ENCODE data around the gene DSE.
"Not testable (repeated sequence)": the region's sequence is repeated elsewhere in the genome, so short reads cannot be mapped to it uniquely, and the experiment has no call there.

Gene DSE

DNA sequence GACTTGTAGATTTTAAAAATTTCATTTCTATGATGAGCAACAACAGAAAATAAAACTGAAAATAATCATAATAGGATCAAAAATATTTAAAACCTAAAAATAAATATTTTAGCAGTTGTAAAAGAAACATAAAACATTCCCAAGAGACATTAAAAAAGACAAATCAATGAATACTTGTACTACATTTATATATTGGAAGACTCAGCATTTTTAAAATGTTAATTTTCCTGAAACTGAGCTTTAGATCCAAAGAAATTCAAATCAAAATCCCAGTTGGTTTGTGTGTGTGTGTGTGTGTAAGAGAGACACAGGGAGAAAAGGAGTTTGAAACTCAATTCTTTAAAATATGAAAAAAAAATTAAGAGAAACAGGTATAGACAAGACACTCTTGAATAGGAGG lies 38.7 kb upstream of the DSE start:
- Histone ChIP-seq H3K4me1 (ENCODE audit: control insufficient read depth in 1 of 2, insufficient read depth in 2 of 2, low read length in 2 of 2) (no peaks in the 10 kb centered on the region), H3K9me3 (ENCODE audit: control insufficient read depth in 1 of 2, low read length in 2 of 2) (peaks cover 0 to 3% of the 10 kb centered on the region in 2 donors), H3K27me3 (ENCODE audit: control insufficient read depth in 1 of 2, insufficient read depth in 2 of 2, low read length in 2 of 2) (no peaks in the 10 kb centered on the region), H3K27ac (ENCODE audit: low read depth, low read length) (no peak overlapping the region), H3K36me3 (ENCODE audit: control insufficient read depth in 1 of 2, insufficient read depth in 2 of 2, low read length in 2 of 2) (no peaks in the 10 kb centered on the region), H3K4me3 (ENCODE audit: low read depth in 1 of 2, low read length in 2 of 2) (no peak overlapping the region), H3K9ac (ENCODE audit: low read depth in 1 of 2, low read length in 2 of 2) (no peak overlapping the region)

DNA sequence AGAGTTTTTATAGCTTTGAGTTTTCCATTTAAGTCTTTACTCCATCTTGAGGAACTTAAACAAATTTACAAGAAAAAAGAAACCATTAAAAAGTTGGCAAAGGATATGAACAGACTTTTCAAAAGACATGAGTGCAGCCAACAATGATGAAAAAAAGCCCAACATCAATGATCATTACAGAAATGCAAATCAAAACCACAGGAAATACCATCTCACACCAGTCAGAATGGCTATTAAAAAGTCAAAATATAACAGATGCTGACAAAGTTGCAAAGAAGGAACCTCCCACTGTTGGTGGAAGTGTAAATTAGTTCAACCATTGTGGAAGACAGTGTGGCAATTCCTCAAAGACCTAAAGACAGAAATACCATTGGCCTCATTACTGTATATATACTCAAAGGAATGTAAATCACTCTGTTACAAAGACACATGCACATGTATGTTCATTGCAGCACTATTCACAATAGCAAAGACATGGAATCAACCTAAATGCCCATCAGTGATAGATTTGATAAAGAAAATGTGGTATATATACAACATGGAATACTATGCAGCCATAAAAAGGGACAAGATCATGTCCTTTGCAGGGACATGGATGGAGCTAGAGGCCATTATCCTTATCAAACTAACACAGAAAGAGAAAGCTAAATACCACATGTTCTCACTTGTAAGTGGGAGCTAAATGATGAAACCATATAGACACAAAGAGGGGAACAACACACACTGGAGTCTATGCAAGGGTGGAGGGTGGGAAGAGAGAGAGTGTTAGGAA lies 35.9 kb upstream of the DSE start:
- not testable (repeated sequence) for H3K36me3 ChIP-seq (ENCODE audit: control insufficient read depth in 1 of 2, insufficient read depth in 2 of 2, low read length in 2 of 2); H3K9ac ChIP-seq (ENCODE audit: low read depth in 1 of 2, low read length in 2 of 2); H3K4me3 ChIP-seq (ENCODE audit: low read depth in 1 of 2, low read length in 2 of 2); H3K9me3 ChIP-seq (ENCODE audit: control insufficient read depth in 1 of 2, low read length in 2 of 2); H3K4me1 ChIP-seq (ENCODE audit: control insufficient read depth in 1 of 2, insufficient read depth in 2 of 2, low read length in 2 of 2); H3K27ac ChIP-seq (ENCODE audit: low read depth, low read length); H3K27me3 ChIP-seq (ENCODE audit: control insufficient read depth in 1 of 2, insufficient read depth in 2 of 2, low read length in 2 of 2)

DNA sequence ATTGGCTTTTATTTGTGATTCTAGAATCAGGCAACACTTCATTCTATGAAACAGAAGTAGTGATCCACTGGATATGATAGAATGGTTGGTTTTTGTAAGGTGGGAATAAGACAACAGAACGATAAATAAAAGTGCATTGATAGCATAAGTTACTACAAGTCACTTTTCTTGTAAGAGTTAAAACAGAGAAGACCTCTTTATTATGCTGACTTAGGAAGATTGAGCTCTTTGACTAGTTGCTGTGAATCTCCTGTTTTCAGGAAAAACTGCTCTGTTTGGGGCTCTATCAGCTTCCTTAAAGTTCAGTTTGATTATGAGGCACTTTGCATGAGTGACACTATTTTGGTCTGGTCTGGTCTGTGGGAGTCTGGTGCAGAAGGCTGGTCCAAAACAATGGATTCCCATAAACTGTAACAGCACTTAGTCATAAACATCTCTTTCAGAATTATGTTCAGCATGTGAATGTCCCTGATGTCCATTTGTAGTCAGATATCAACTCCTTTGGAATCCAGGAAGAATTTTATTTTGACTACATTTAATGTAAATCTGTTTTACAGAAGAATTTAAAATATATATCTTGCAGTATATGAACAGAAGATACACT lies 35.0 kb upstream of the DSE start:
- Histone ChIP-seq H3K36me3 (ENCODE audit: control insufficient read depth in 1 of 2, insufficient read depth in 2 of 2, low read length in 2 of 2) (no peaks in the 10 kb centered on the region), H3K4me3 (ENCODE audit: low read depth in 1 of 2, low read length in 2 of 2) (no peak overlapping the region), H3K9ac (ENCODE audit: low read depth in 1 of 2, low read length in 2 of 2) (no peak overlapping the region), H3K4me1 (ENCODE audit: control insufficient read depth in 1 of 2, insufficient read depth in 2 of 2, low read length in 2 of 2) (no peaks in the 10 kb centered on the region), H3K27me3 (ENCODE audit: control insufficient read depth in 1 of 2, insufficient read depth in 2 of 2, low read length in 2 of 2) (no peaks in the 10 kb centered on the region), H3K9me3 (ENCODE audit: control insufficient read depth in 1 of 2, low read length in 2 of 2) (peaks cover 0 to 3% of the 10 kb centered on the region in 2 donors), H3K27ac (ENCODE audit: low read depth, low read length) (no peak overlapping the region)

DNA sequence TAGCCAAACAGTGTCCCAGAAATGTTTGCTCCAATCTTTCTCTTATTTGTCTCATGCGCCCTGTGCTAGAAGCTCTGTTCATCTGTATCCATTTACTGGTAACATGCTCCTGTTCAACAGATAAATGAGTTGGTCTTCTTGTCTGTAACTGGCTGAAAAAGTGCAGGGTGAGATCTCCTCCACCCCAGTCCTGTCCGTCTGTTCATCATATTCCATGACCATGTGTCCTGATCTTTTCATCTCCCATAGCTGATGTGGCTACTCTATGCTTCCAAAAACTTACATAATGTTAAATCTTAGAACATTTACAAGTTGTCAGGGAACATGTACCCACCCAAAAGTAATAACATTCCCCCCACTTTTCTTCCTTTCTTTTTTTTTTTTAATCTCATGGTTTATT lies 31.8 kb upstream of the DSE start:
- Histone ChIP-seq H3K36me3 (ENCODE audit: control insufficient read depth in 1 of 2, insufficient read depth in 2 of 2, low read length in 2 of 2) (no peaks in the 10 kb centered on the region), H3K4me3 (ENCODE audit: low read depth in 1 of 2, low read length in 2 of 2) (no peak overlapping the region), H3K4me1 (ENCODE audit: control insufficient read depth in 1 of 2, insufficient read depth in 2 of 2, low read length in 2 of 2) (no peaks in the 10 kb centered on the region), H3K27me3 (ENCODE audit: control insufficient read depth in 1 of 2, insufficient read depth in 2 of 2, low read length in 2 of 2) (no peaks in the 10 kb centered on the region), H3K27ac (ENCODE audit: low read depth, low read length) (no peak overlapping the region), H3K9me3 (ENCODE audit: control insufficient read depth in 1 of 2, low read length in 2 of 2) (peaks cover 0 to 7% of the 10 kb centered on the region in 2 donors), H3K9ac (ENCODE audit: low read depth in 1 of 2, low read length in 2 of 2) (no peak overlapping the region)

DNA sequence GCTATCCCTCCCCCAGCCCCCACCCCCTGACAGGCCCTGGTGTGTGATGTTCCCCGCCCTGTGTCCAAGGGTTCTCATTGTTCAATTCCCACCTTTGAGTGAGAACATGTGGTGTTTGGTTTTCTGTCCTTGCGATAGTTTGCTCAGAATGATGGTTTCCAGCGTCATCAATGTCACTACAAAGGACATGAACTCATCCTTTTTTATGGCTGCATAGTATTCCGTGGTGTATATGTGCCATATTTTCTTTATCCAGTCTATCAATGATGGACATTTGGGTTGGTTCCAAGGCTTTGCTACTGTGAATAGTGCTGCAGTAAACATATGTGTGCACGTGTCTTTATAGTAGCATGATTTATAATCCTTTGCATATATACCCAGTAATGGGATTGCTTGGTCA lies 30.1 kb upstream of the DSE start:
- not testable (repeated sequence) for H3K9ac ChIP-seq (ENCODE audit: low read depth in 1 of 2, low read length in 2 of 2); H3K36me3 ChIP-seq (ENCODE audit: control insufficient read depth in 1 of 2, insufficient read depth in 2 of 2, low read length in 2 of 2); H3K27me3 ChIP-seq (ENCODE audit: control insufficient read depth in 1 of 2, insufficient read depth in 2 of 2, low read length in 2 of 2); H3K4me3 ChIP-seq (ENCODE audit: low read depth in 1 of 2, low read length in 2 of 2); H3K27ac ChIP-seq (ENCODE audit: low read depth, low read length); H3K4me1 ChIP-seq (ENCODE audit: control insufficient read depth in 1 of 2, insufficient read depth in 2 of 2, low read length in 2 of 2); H3K9me3 ChIP-seq (ENCODE audit: control insufficient read depth in 1 of 2, low read length in 2 of 2)

DNA sequence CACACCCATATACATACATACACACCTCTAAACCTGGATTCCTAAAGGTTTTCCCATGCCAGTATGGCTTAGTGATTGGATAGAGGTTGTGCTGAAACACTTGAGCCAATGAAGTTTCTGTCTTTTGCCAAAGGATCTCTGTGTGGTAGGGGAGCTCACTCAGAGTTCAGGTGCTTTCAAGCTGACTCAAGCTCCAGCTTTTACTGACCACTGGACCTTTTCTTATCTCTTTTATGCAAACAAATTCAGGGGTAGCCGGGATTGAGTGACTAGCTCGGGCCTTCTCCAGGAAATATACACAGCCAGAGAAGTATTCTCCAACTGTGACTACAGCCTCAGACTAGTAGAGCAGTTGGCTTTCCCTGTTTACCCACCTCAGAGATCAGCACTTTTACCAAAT lies 21.5 kb upstream of the DSE start:
- Histone ChIP-seq H3K4me1 (ENCODE audit: control insufficient read depth in 1 of 2, insufficient read depth in 2 of 2, low read length in 2 of 2) (no peaks in the 10 kb centered on the region), H3K4me3 (ENCODE audit: low read depth in 1 of 2, low read length in 2 of 2) (no peak overlapping the region), H3K9ac (ENCODE audit: low read depth in 1 of 2, low read length in 2 of 2) (no peak overlapping the region), H3K27me3 (ENCODE audit: control insufficient read depth in 1 of 2, insufficient read depth in 2 of 2, low read length in 2 of 2) (no peaks in the 10 kb centered on the region), H3K9me3 (ENCODE audit: control insufficient read depth in 1 of 2, low read length in 2 of 2) (no peaks in the 10 kb centered on the region), H3K36me3 (ENCODE audit: control insufficient read depth in 1 of 2, insufficient read depth in 2 of 2, low read length in 2 of 2) (no peaks in the 10 kb centered on the region), H3K27ac (ENCODE audit: low read depth, low read length) (no peak overlapping the region)

DNA sequence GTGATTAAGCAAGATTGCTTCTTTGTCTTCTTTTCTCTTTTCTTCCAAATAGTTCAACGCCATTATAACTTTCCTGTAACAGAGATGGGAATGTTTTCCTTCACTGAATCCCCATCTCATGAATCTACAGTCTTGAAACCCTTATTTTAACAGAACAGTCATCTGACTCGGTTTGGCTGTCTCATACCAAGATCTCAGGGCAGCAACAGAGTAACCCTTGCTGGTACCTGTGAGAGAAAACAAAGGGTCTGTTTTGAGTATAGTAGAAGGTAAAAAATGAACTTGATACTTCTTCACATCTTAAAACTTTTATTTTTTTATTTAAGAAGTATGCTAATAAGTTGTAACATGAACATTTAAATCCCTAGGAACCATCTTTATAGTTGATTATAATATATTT lies 19.6 kb upstream of the DSE start:
- Histone ChIP-seq H3K36me3 (ENCODE audit: control insufficient read depth in 1 of 2, insufficient read depth in 2 of 2, low read length in 2 of 2) (no peaks in the 10 kb centered on the region), H3K27me3 (ENCODE audit: control insufficient read depth in 1 of 2, insufficient read depth in 2 of 2, low read length in 2 of 2) (no peaks in the 10 kb centered on the region), H3K27ac (ENCODE audit: low read depth, low read length) (no peak overlapping the region), H3K4me3 (ENCODE audit: low read depth in 1 of 2, low read length in 2 of 2) (no peak overlapping the region), H3K9me3 (ENCODE audit: control insufficient read depth in 1 of 2, low read length in 2 of 2) (no peaks in the 10 kb centered on the region), H3K4me1 (ENCODE audit: control insufficient read depth in 1 of 2, insufficient read depth in 2 of 2, low read length in 2 of 2) (no peaks in the 10 kb centered on the region), H3K9ac (ENCODE audit: low read depth in 1 of 2, low read length in 2 of 2) (no peak overlapping the region)

DNA sequence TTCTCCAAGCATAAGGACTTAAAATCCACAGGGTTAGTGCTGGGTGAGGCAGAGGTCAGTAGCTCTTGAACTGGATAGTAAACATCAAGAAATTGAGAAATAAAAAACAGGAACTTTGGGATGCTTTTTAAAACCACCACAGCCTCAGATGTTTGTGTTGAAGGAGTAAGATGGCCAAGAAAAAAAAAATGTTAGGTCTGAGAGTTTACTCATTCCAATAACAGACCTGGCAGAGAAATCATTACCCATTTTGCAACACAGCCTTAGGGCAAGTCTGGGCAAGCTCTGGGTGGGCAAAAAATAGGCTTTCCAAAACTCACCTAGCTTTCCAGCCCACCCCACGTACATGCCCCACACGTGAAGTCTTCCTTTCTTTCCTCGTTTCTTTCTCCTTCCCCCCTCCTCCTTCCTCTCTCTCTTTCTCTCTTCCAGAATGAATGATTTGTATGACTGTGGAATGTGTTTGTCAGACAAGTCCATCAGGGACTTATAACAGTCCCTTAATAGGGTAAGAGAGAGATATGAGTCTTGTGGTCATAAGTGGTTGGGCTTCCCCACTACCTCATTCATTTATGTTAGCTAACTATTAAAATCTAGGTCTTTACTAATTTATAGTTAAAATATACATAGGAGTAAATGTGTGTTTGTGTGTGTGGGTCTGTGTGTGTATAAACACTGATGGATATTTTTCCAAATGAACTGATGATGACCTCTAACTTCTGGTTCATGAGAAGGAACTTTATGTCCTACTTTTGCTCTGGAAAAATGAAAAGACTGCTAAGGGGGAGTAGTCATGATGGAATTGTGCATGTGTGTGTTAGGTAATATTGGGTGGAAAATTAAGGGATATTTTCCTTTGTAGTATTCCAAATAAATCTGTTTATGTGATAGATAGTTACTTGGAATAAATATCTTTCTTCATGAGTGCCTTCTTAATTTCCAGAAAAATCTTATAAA lies 18.0 kb upstream of the DSE start:
- Histone ChIP-seq H3K27me3 (ENCODE audit: control insufficient read depth in 1 of 2, insufficient read depth in 2 of 2, low read length in 2 of 2) (no peaks in the 10 kb centered on the region), H3K4me1 (ENCODE audit: control insufficient read depth in 1 of 2, insufficient read depth in 2 of 2, low read length in 2 of 2) (no peaks in the 10 kb centered on the region), H3K27ac (ENCODE audit: low read depth, low read length) (no peak overlapping the region), H3K9me3 (ENCODE audit: control insufficient read depth in 1 of 2, low read length in 2 of 2) (no peaks in the 10 kb centered on the region), H3K4me3 (ENCODE audit: low read depth in 1 of 2, low read length in 2 of 2) (no peak overlapping the region), H3K9ac (ENCODE audit: low read depth in 1 of 2, low read length in 2 of 2) (no peak overlapping the region), H3K36me3 (ENCODE audit: control insufficient read depth in 1 of 2, insufficient read depth in 2 of 2, low read length in 2 of 2) (no peaks in the 10 kb centered on the region)

DNA sequence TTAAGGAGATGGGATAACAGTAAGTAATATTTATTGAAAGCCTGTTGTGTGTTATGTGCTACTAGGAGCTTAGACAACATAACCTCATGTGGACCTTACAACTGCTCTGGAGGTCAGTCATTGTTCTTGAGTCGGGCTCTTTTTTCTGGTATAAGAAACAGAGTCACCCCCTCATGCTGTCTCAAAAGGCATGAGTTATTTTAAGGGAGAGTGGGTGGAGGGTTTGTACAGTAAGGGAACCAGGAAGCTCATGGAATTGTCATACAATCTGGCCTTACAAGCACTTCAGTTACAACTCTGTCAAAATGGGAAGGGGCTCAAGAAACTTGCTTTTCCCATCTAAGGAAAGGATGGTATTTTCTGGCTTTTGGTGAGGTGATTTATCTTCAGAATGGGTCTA lies 16.5 kb upstream of the DSE start:
- Histone ChIP-seq H3K9ac (ENCODE audit: low read depth in 1 of 2, low read length in 2 of 2) (no peak overlapping the region), H3K9me3 (ENCODE audit: control insufficient read depth in 1 of 2, low read length in 2 of 2) (no peaks in the 10 kb centered on the region), H3K27ac (ENCODE audit: low read depth, low read length) (no peak overlapping the region), H3K27me3 (ENCODE audit: control insufficient read depth in 1 of 2, insufficient read depth in 2 of 2, low read length in 2 of 2) (no peaks in the 10 kb centered on the region), H3K4me3 (ENCODE audit: low read depth in 1 of 2, low read length in 2 of 2) (no peak overlapping the region), H3K4me1 (ENCODE audit: control insufficient read depth in 1 of 2, insufficient read depth in 2 of 2, low read length in 2 of 2) (no peaks in the 10 kb centered on the region), H3K36me3 (ENCODE audit: control insufficient read depth in 1 of 2, insufficient read depth in 2 of 2, low read length in 2 of 2) (no peaks in the 10 kb centered on the region)

DNA sequence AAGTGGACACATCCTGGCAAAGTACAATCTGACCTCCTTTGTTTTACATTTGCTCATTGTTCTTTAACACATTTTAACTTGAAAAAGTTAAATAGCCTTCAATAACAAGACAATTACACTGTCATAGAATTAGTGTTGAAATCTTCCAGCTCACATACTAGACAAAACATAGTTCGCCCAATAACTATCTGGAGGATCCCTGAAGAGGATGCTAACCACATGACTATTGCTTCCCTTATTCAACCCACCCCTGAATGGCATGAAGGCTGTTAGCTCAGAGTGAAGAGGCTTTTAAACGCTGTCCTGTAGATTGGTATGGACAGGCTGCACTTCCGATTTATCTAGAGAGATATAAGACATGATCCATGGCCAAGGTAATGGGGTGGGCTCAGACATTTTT lies 15.0 kb upstream of the DSE start:
- H3K9me3 ChIP-seq (ENCODE audit: control insufficient read depth in 1 of 2, low read length in 2 of 2) = no peaks in the 10 kb centered on the region
- no peaks in the 10 kb centered on the region for H3K36me3 ChIP-seq (ENCODE audit: control insufficient read depth in 1 of 2, insufficient read depth in 2 of 2, low read length in 2 of 2)
- H3K27ac ChIP-seq (ENCODE audit: low read depth, low read length) = no peak overlapping the region
- no peaks in the 10 kb centered on the region for H3K27me3 ChIP-seq (ENCODE audit: control insufficient read depth in 1 of 2, insufficient read depth in 2 of 2, low read length in 2 of 2)
- no peak overlapping the region for H3K4me3 ChIP-seq (ENCODE audit: low read depth in 1 of 2, low read length in 2 of 2)
- H3K9ac ChIP-seq (ENCODE audit: low read depth in 1 of 2, low read length in 2 of 2) = no peak overlapping the region
- H3K4me1 ChIP-seq (ENCODE audit: control insufficient read depth in 1 of 2, insufficient read depth in 2 of 2, low read length in 2 of 2) = no peaks in the 10 kb centered on the region

Measured in duodenal mucosa (tissue), 2 donors.